OCI-LY1 (cell line): Measurements from ENCODE around the gene GC.

Source experiments
- CTCF ChIP-seq: fragments of 200-600 bp; sonication (generic), shearing (Covaris generic); IDR thresholded peaks from 2 replicates; pipeline ENCODE4 v1.5.1; 2017; ENCODE audit warnings: mild to moderate bottlenecking, antibody characterized with exemption, low read length, moderate library complexity, mixed read lengths
- EZH2 ChIP-seq: fragments of 200-600 bp; sonication (generic), shearing (Covaris generic); IDR thresholded peaks from 2 replicates; pipeline ENCODE4 v1.8.0; 2017; ENCODE audit warnings: borderline replicate concordance, mixed run types, mild to moderate bottlenecking, antibody characterized with exemption, low read length, moderate library complexity, mixed read lengths

- no peak for TF ChIP-seq CTCF
- TF ChIP-seq EZH2 = no peak
These were observed 31.4 kb downstream of the GC start for GRCh38 chr4:71752383-71753042.
